SK-N-SH (cell line): ENCODE results near the gene ACP6. TPM values are rescaled to one million over a fixed set of nuclear protein-coding genes. Genes with fewer than 3 reads are reported as not detected.

ENCODE experiments used
- CTCF ChIA-PET: fragments of 300-600, 350-600 bp; formaldehyde crosslinking; extraction: SDS; loops from one replicate; lab custom pipeline; 2021; lab: Yijun Ruan, JAX
- POLR2A ChIA-PET: fragments of 350-600 bp; sonication (Branson Sonifier 250); formaldehyde crosslinking; extraction: SDS; loops from one replicate; lab custom pipeline; 2020; ENCODE audit warnings: antibody characterized with exemption, inconsistent platforms; lab: Yijun Ruan, JAX
- DNase-seq: peaks from one replicate; pipeline ENCODE4 v3.0.0; 2012
- H2AFZ ChIP-seq: fragments of 200-600 bp; sonication (generic); 2 replicates; pipeline ENCODE4 v1.8.1; 2016; ENCODE audit warnings: antibody characterized with exemption, mild to moderate bottlenecking, low read depth
- H3F3A ChIP-seq: fragments of 200-600 bp; sonication (generic); replicated peaks from 2 replicates; pipeline ENCODE3; 2016; ENCODE audit warnings: antibody characterized with exemption, mild to moderate bottlenecking; ENCODE audit not compliant: insufficient read depth
- H3K27ac ChIP-seq, 2 experiments: fragments of 200-500 bp in 1 of 2; fragments of 200-600 bp in 1 of 2; sonication (Bioruptor generic) in 1 of 2; sonication (generic), shearing (Covaris generic) in 1 of 2; 2 replicates each; pipeline versions ENCODE4 v1.5.1 to v1.6.1; 2014 to 2016; ENCODE audit warnings: low read depth in 2 of 2, inconsistent platforms in 1 of 2, low read length in 1 of 2, mild to moderate bottlenecking in 1 of 2, mixed read lengths in 1 of 2
- H3K27me3 ChIP-seq: fragments of 200-600 bp; sonication (generic), shearing (Covaris generic); 2 replicates; pipeline ENCODE4 v1.6.1; 2016; ENCODE audit warnings: mixed run types; ENCODE audit not compliant: insufficient read depth
- H3K36me3 ChIP-seq, 2 experiments: fragments of 200-500 bp in 1 of 2; fragments of 200-600 bp in 1 of 2; sonication (Bioruptor generic) in 1 of 2; sonication (generic) in 1 of 2; replicated peaks in 1 of 2; 2 replicates each; pipeline versions ENCODE3 to v1.5.1; 2014 to 2016; ENCODE audit warnings: low read length in 1 of 2, mild to moderate bottlenecking in 1 of 2; ENCODE audit not compliant: insufficient read depth in 2 of 2, control insufficient read depth in 1 of 2
- H3K4me1 ChIP-seq, 2 experiments: fragments of 200-500 bp in 1 of 2; fragments of 200-600 bp in 1 of 2; sonication (Bioruptor generic) in 1 of 2; sonication (generic), shearing (Covaris generic) in 1 of 2; 2 replicates each; pipeline versions ENCODE4 v1.5.1 to v1.6.1; 2014 to 2016; ENCODE audit warnings: low read depth in 1 of 2, low read length in 1 of 2, mixed run types in 1 of 2; ENCODE audit not compliant: insufficient read depth in 2 of 2, control insufficient read depth in 1 of 2
- H3K4me2 ChIP-seq: fragments of 200-600 bp; sonication (generic), shearing (Covaris generic); 2 replicates; pipeline ENCODE4 v1.6.1; 2017; ENCODE audit warnings: mixed run types
- H3K4me3 ChIP-seq, 2 experiments: fragments of 200-500 bp in 1 of 2; fragments of 200-600 bp in 1 of 2; sonication (Bioruptor generic) in 1 of 2; sonication (generic), shearing (Covaris generic) in 1 of 2; 2 replicates each; pipeline versions ENCODE4 v1.5.1 to v1.8.1; 2014 to 2016; ENCODE audit warnings: low read depth in 2 of 2, inconsistent platforms in 1 of 2, low read length in 1 of 2, mild to moderate bottlenecking in 1 of 2, mixed read lengths in 1 of 2, moderate library complexity in 1 of 2
- H3K79me2 ChIP-seq: fragments of 200-600 bp; sonication (generic); 2 replicates; pipeline ENCODE4 v1.8.1; 2017; ENCODE audit warnings: mild to moderate bottlenecking; ENCODE audit not compliant: insufficient read depth
- H3K9ac ChIP-seq: fragments of 200-600 bp; sonication (generic); 2 replicates; pipeline ENCODE4 v1.6.1; 2017; ENCODE audit warnings: mixed run types
- H3K9me2 ChIP-seq: fragments of 200-600 bp; sonication (generic); 2 replicates; pipeline ENCODE4 v1.6.1; 2017; ENCODE audit warnings: mixed run types
- H3K9me3 ChIP-seq: fragments of 200-600 bp; sonication (generic); 2 replicates; pipeline ENCODE4 v1.6.1; 2017; ENCODE audit warnings: mixed run types, mild to moderate bottlenecking, moderate library complexity
- H4K20me1 ChIP-seq: fragments of 200-600 bp; sonication (generic); 2 replicates; pipeline ENCODE4 v1.6.1; 2017; ENCODE audit warnings: mild to moderate bottlenecking, mixed run types; ENCODE audit not compliant: insufficient read depth
- CHD2 ChIP-seq: fragments of 150-350 bp; IDR thresholded peaks from 2 replicates; pipeline ENCODE4 v1.6.1; 2018; ENCODE audit warnings: low read length; ENCODE audit not compliant: partially characterized antibody
- ELF1 ChIP-seq: IDR thresholded peaks from 2 replicates; pipeline ENCODE4 v1.4.0; 2012
- FOSL2 ChIP-seq: IDR thresholded peaks from 2 replicates; pipeline ENCODE4 v1.4.0; 2012; ENCODE audit warnings: low read depth, mild to moderate bottlenecking, moderate library complexity, borderline replicate concordance
- FOXM1 ChIP-seq: IDR thresholded peaks from 2 replicates; pipeline ENCODE4 v1.4.0; 2012; ENCODE audit warnings: low read depth, mild to moderate bottlenecking
- JUND ChIP-seq: IDR thresholded peaks from 2 replicates; pipeline ENCODE4 v1.4.0; 2012
- MAX ChIP-seq: IDR thresholded peaks from 2 replicates; pipeline ENCODE4 v1.4.0; 2012; ENCODE audit warnings: low read depth
- MXI1 ChIP-seq: IDR thresholded peaks from 2 replicates; pipeline ENCODE4 v1.6.1; 2012; ENCODE audit warnings: mild to moderate bottlenecking, low read depth, low read length, improper control_type of control experiment
- POLR2AphosphoS5 ChIP-seq: IDR thresholded peaks from 2 replicates; pipeline ENCODE4 v1.6.1; 2012; ENCODE audit warnings: low read depth, low read length
- RAD21 ChIP-seq: IDR thresholded peaks from 2 replicates; pipeline ENCODE4 v1.6.1; 2012; ENCODE audit warnings: mild to moderate bottlenecking, low read length
- REST ChIP-seq: IDR thresholded peaks from 2 replicates; pipeline ENCODE4 v1.6.1; 2012; ENCODE audit warnings: mild to moderate bottlenecking, low read depth, low read length, moderate library complexity
- TCF12 ChIP-seq: IDR thresholded peaks from 2 replicates; pipeline ENCODE4 v1.4.0; 2012
- ZBTB33 ChIP-seq: IDR thresholded peaks from 2 replicates; pipeline ENCODE4 v1.4.0; 2012; ENCODE audit warnings: low read depth, borderline replicate concordance
- WGBS: methylation state at CpG from one replicate; pipeline ENCODE4 v1.1.6; 2017; ENCODE audit warnings: low lambda C conversion rate; 5-methylcytosine and 5-hydroxymethylcytosine counted together
- polyA plus RNA-seq, 3 experiments: library from polyadenylated mRNA; depleted of rRNA; stranded (reverse); fragments of >200 nt; gene quantifications; 2 replicates each; pipeline ENCODE4 v1.2.3, GENCODE V29; 2012
- TF ChIP-seq, protein P1 (sequence below): IDR thresholded peaks from 2 replicates; pipeline ENCODE4; 2012

The ACP6 gene
- polyA plus RNA-seq, 1 of the 3 experiments (the other 2 are of a cell fraction) = 10.9 TPM

DNA sequence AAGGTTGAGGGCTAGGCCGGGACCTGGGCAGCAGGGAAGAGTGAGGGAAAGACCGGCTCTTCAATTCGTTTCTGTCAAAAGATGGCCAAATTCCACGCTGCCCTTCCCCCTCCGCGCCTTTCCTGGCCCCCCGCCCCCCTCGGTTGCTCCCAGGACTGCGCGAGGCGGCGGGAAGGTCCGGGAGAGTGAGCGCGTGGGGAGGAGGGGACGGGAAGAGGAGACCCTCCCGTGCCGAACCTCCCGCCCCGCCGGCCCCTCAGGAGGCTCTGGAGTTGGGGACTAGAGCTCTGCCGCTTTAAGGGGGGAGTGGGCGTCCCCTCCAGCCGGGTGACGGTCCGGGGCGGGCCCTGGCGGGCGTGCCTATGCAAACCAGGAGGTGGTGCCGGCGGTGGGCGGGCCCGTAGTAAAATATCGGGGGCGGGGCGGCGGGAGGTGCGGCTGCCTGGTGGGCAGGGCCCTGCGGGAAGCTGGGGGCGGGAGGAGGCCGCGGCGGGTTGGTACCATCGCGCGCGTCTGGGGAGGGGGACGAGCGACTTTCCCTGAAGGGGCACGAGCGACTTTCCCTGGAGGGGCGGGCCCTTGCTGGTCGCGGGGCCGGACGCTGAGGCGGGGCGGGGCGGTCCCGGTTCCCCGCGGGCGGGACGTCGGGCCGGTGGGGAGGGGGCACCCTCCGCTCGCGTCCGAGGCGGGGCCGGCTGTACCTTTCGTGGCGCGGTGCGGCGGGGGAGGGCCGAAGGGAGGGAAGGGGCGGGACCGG is 70.8 kb downstream of the ACP6 start:
- POLR2A ChIA-PET = interaction anchor here (0.6 to 4.1 kb wide), 6 partner anchors 9 to 71 kb away, joined by 3 to 38 read pairs (median 4); partner anchors contain the start of genes ACP6 and BCL9
- peak overlapping the region; percentile 77 for H3K4me3 ChIP-seq
- peak overlapping the region; percentile 84 for H2AFZ ChIP-seq
- H3K27me3 ChIP-seq = no peaks in the 10 kb centered on the region
- TF ChIP-seq ELF1 (no peak), JUND (no peak), FOXM1 (no peak), ZBTB33 (no peak), FOSL2 (no peak), REST (no peak), RAD21 (no peak), TCF12 (no peak), MAX (peak; percentile 70; the same call in 1 of the 2 replicates), MXI1 (peak; percentile 12; the same call in 1 of the 2 replicates), POLR2AphosphoS5 (no peak), CHD2 (peak; percentile 60)
- TF ChIP-seq, protein P1, sequence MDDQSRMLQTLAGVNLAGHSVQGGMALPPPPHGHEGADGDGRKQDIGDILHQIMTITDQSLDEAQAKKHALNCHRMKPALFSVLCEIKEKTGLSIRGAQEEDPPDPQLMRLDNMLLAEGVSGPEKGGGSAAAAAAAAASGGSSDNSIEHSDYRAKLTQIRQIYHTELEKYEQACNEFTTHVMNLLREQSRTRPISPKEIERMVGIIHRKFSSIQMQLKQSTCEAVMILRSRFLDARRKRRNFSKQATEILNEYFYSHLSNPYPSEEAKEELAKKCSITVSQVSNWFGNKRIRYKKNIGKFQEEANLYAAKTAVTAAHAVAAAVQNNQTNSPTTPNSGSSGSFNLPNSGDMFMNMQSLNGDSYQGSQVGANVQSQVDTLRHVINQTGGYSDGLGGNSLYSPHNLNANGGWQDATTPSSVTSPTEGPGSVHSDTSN = peak; percentile 35; the same call in 1 of the 2 replicates
- no peaks in the 10 kb centered on the region for H3K9me2 ChIP-seq
- CTCF ChIA-PET = interaction anchor here (0.9 to 2.8 kb wide), 5 partner anchors 10 to 103 kb away, joined by 3 to 8 read pairs (median 4); partner anchors contain the start of gene BCL9
- DNase-seq = peak; percentile 97
- no peaks in the 10 kb centered on the region for H4K20me1 ChIP-seq
- H3K9me3 ChIP-seq = no peaks in the 10 kb centered on the region
- peak overlapping the region; percentile 62 to 95 for H3K27ac ChIP-seq
- peaks cover 37% of the 10 kb centered on the region for H3K79me2 ChIP-seq
- peak overlapping the region; percentile 65 for H3K9ac ChIP-seq
- H3K4me1 ChIP-seq = peaks cover 0 to 15% of the 10 kb centered on the region in 2 experiments; a peak in 2 of 4 replicates
- no peaks in the 10 kb centered on the region for H3F3A ChIP-seq
- H3K4me2 ChIP-seq = peak overlapping the region; percentile 96
- H3K36me3 ChIP-seq = peaks cover 0 to 3% of the 10 kb centered on the region in 2 experiments
- WGBS = under 1% methylated on average over 27 of the region's 80 CpGs
